HEK293T (cell line): ENCODE data around the gene GIPC1.
A peak's percentile ranks its signal among the peaks of the same experiment; 100 is the strongest.

Source experiments
- CTCF ChIA-PET: fragments of 350-600 bp; formaldehyde crosslinking; extraction: SDS; loops from one replicate; lab custom pipeline; 2021; ENCODE audit warnings: antibody characterized with exemption, inconsistent platforms; lab: Yijun Ruan, JAX
- POLR2A ChIA-PET: fragments of 350-600 bp; formaldehyde crosslinking; extraction: SDS; loops from one replicate; lab custom pipeline; 2020; ENCODE audit warnings: antibody characterized with exemption, inconsistent platforms; lab: Yijun Ruan, JAX
- DNase-seq: peaks from one replicate; pipeline ENCODE4 v3.0.0; 2012; ENCODE audit warnings: mixed read lengths; ENCODE audit errors: extremely low spot score
- ARNT ChIP-seq: fragments of 450-650 bp; IDR thresholded peaks from 2 replicates; pipeline ENCODE4 v1.6.1; 2017; ENCODE audit warnings: mild to moderate bottlenecking
- BHLHE40 ChIP-seq: fragments of 450-650 bp; IDR thresholded peaks from 2 replicates; pipeline ENCODE4 v1.6.1; 2016; ENCODE audit warnings: mild to moderate bottlenecking, moderate library complexity, borderline replicate concordance
- CTBP1 ChIP-seq: fragments of 450-650 bp; IDR thresholded peaks from 2 replicates; pipeline ENCODE4 v1.6.1; 2016; ENCODE audit warnings: borderline replicate concordance
- ELF4 ChIP-seq: fragments of 450-650 bp; IDR thresholded peaks from 2 replicates; pipeline ENCODE4 v1.6.1; 2017; ENCODE audit warnings: antibody characterized with exemption
- FOXA1 ChIP-seq: fragments of 450-650 bp; IDR thresholded peaks from 2 replicates; pipeline ENCODE4 v1.6.1; 2016; ENCODE audit warnings: mild to moderate bottlenecking
- FOXK2 ChIP-seq: fragments of 450-650 bp; IDR thresholded peaks from 2 replicates; pipeline ENCODE4 v1.6.1; 2016; ENCODE audit warnings: mild to moderate bottlenecking
- FOXM1 ChIP-seq: fragments of 450-650 bp; IDR thresholded peaks from 2 replicates; pipeline ENCODE4 v1.6.1; 2017; ENCODE audit warnings: mild to moderate bottlenecking, borderline replicate concordance
- HDGF ChIP-seq: fragments of 450-650 bp; IDR thresholded peaks from 2 replicates; pipeline ENCODE4 v1.6.1; 2017; ENCODE audit warnings: antibody characterized with exemption, borderline replicate concordance
- L3MBTL2 ChIP-seq: fragments of 450-650 bp; conservative IDR thresholded peaks from 2 replicates; pipeline ENCODE4 v1.6.1; 2016; ENCODE audit warnings: mild to moderate bottlenecking
- LEF1 ChIP-seq: fragments of 450-650 bp; IDR thresholded peaks from 2 replicates; pipeline ENCODE4 v1.6.1; 2017; ENCODE audit warnings: mild to moderate bottlenecking, borderline replicate concordance
- NFRKB ChIP-seq: fragments of 450-650 bp; IDR thresholded peaks from 2 replicates; pipeline ENCODE4 v1.6.1; 2016; ENCODE audit warnings: mild to moderate bottlenecking, moderate library complexity
- PKNOX1 ChIP-seq: fragments of 450-650 bp; IDR thresholded peaks from 2 replicates; pipeline ENCODE4 v1.6.1; 2016
- SP1 ChIP-seq: fragments of 450-650 bp; IDR thresholded peaks from 2 replicates; pipeline ENCODE4 v1.6.1; 2017
- SUZ12 ChIP-seq: fragments of 450-650 bp; IDR thresholded peaks from 2 replicates; pipeline ENCODE4 v1.6.1; 2016; ENCODE audit warnings: mild to moderate bottlenecking
- TARDBP ChIP-seq: fragments of 450-650 bp; IDR thresholded peaks from 2 replicates; pipeline ENCODE4 v1.6.1; 2016
- ZNF384 ChIP-seq: fragments of 450-650 bp; IDR thresholded peaks from 2 replicates; pipeline ENCODE4 v1.6.1; 2016

Gene GIPC1

GRCh38 chr19:14492756-14493337 lies 3.1 kb downstream of the GIPC1 start:
- TF ChIP-seq TARDBP (no peak), CTBP1 (no peak), NFRKB (no peak), SP1 (no peak), FOXM1 (no peak), ZNF384 (no peak), HDGF (no peak), FOXA1 (no peak), SUZ12 (no peak), LEF1 (no peak), L3MBTL2 (no peak), PKNOX1 (no peak), ELF4 (no peak), ARNT (no peak), FOXK2 (no peak), BHLHE40 (no peak)
- ChIA-PET POLR2A (interaction anchor here (1.7 kb wide), 1 partner anchor 26 kb away, joined by 6 read pairs; the partner anchor contains the start of gene DNAJB1), CTCF (interaction anchor here (0.5 kb wide), 1 partner anchor 282 kb away, joined by 5 read pairs; no protein-coding TSS in a partner anchor)
- DNase-seq = no peak

GRCh38 chr19:14487370-14488125 lies 8.4 kb downstream of the GIPC1 start:
- POLR2A ChIA-PET = interaction anchor here (1.5 kb wide), 1 partner anchor 9 kb away, joined by 3 read pairs; the partner anchor contains the start of gene GIPC1
- no peak for DNase-seq
- no peak for TF ChIP-seq L3MBTL2
- no peak for TF ChIP-seq SUZ12
- no peak for TF ChIP-seq LEF1
- no peak for TF ChIP-seq PKNOX1
- CTCF ChIA-PET = interaction anchor here (0.6 kb wide), 1 partner anchor 123 kb away, joined by 6 read pairs; no protein-coding TSS in a partner anchor

- CTCF ChIA-PET = interaction anchor here (1.0 kb wide), 1 partner anchor 76 kb away, joined by 3 read pairs; no protein-coding TSS in a partner anchor
- no peak for TF ChIP-seq FOXM1
- no peak for TF ChIP-seq NFRKB
- no peak for TF ChIP-seq HDGF
- no peak for TF ChIP-seq SP1
- no peak for TF ChIP-seq ZNF384
- no peak for TF ChIP-seq CTBP1
- TF ChIP-seq FOXK2 = no peak
- DNase-seq = no peak
- POLR2A ChIA-PET = no interaction called here
These were observed 13.6 kb downstream of the GIPC1 start for GRCh38 chr19:14482172-14482941.

DNA sequence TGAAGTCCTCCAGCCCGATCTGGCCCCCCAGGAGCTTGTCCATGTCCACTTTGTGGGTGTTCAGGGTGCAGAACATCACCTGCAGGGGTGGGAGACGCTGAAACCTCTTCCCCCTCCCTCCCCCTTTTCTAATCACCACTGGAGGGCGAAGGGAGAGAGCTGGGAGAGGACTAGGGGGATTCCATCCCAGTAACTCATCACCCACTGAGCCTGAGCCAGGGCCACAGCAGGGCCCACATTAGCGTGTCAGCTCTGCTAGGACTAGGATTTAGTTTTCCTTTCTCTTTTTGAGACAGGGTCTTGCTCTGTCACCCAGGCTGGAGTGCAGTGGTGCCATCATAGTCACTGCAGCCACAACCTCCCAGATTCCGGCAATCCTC lies 15.2 kb downstream of the GIPC1 start:
- no peak for TF ChIP-seq LEF1
- TF ChIP-seq FOXA1 = no peak
- no peak for TF ChIP-seq ARNT
- TF ChIP-seq HDGF = no peak
- no peak for TF ChIP-seq SUZ12
- no peak for TF ChIP-seq SP1
- no peak for TF ChIP-seq FOXK2
- TF ChIP-seq BHLHE40 = no peak
- TF ChIP-seq TARDBP = no peak
- TF ChIP-seq FOXM1 = no peak
- TF ChIP-seq ELF4 = no peak
- no peak for TF ChIP-seq ZNF384
- TF ChIP-seq NFRKB = no peak
- POLR2A ChIA-PET = interaction anchor here (1.0 to 1.8 kb wide), 3 partner anchors 15 to 48 kb away, joined by 3 to 5 read pairs (median 4); partner anchors contain the start of genes DNAJB1, GIPC1 and PKN1
- DNase-seq = no peak
- CTCF ChIA-PET = interaction anchor here (0.6 to 1.8 kb wide), 10 partner anchors 8 to 69 kb away, joined by 3 to 7 read pairs (median 3); no protein-coding TSS in a partner anchor

- CTCF ChIA-PET = interaction anchor here (0.5 to 1.8 kb wide), 9 partner anchors 7 to 159 kb away, joined by 3 to 7 read pairs (median 3); no protein-coding TSS in a partner anchor
- POLR2A ChIA-PET = interaction anchor here (1.5 to 1.8 kb wide), 2 partner anchors 38 to 48 kb away, joined by 4 to 5 read pairs; partner anchors contain the start of genes DNAJB1 and PKN1
- TF ChIP-seq SP1 (no peak), ELF4 (no peak), FOXM1 (no peak), HDGF (no peak), NFRKB (no peak), ZNF384 (no peak), LEF1 (no peak), FOXK2 (no peak), SUZ12 (no peak), PKNOX1 (no peak), ARNT (no peak), CTBP1 (no peak), TARDBP (no peak)
- peak; percentile 80 for DNase-seq
These were observed 15.8 kb downstream of the GIPC1 start for GRCh38 chr19:14479975-14480699.
